BJ (cell line): ENCODE results near the gene F12. TPM values are rescaled to one million over a fixed set of nuclear protein-coding genes. Genes with fewer than 3 reads are reported as not detected.

Source experiments
- CTCF ChIA-PET: fragments of 350-600 bp; formaldehyde crosslinking; extraction: SDS; loops from one replicate; lab custom pipeline; 2021; ENCODE audit warnings: antibody characterized with exemption, inconsistent platforms; lab: Yijun Ruan, JAX
- POLR2A ChIA-PET: fragments of 300-600 bp; sonication (Branson Sonifier 250); formaldehyde crosslinking; extraction: SDS; loops from one replicate; lab custom pipeline; 2021; ENCODE audit warnings: antibody characterized with exemption; lab: Charles Lee
- DNase-seq: peaks from one replicate; pipeline ENCODE4 v3.0.0-alpha.2; 2011; ENCODE audit warnings: low read depth
- H3K27me3 ChIP-seq: 2 replicates; pipeline ENCODE4 v1.6.0; 2011; ENCODE audit warnings: low read length; ENCODE audit not compliant: control insufficient read depth, insufficient read depth
- H3K36me3 ChIP-seq: 2 replicates; pipeline ENCODE4 v1.5.1; 2011; ENCODE audit warnings: low read length; ENCODE audit not compliant: control insufficient read depth, insufficient read depth
- H3K4me3 ChIP-seq: 2 replicates; pipeline ENCODE4 v1.5.1; 2011; ENCODE audit warnings: low read depth, mild to moderate bottlenecking, control low read depth, low read length
- CTCF ChIP-seq: IDR thresholded peaks from 2 replicates; pipeline ENCODE4 v1.5.1; 2011; ENCODE audit warnings: low read depth, mild to moderate bottlenecking, control low read depth, inconsistent platforms, low read length, moderate library complexity; ENCODE audit not compliant: insufficient read depth
- polyA plus RNA-seq: library from polyadenylated mRNA; depleted of rRNA; stranded (reverse); fragments of >200 nt; gene quantifications from 2 replicates; pipeline ENCODE4 v1.2.3, GENCODE V29; 2011

F12 gene
- polyA plus RNA-seq, 1 experiment = 0.69 TPM

DNA sequence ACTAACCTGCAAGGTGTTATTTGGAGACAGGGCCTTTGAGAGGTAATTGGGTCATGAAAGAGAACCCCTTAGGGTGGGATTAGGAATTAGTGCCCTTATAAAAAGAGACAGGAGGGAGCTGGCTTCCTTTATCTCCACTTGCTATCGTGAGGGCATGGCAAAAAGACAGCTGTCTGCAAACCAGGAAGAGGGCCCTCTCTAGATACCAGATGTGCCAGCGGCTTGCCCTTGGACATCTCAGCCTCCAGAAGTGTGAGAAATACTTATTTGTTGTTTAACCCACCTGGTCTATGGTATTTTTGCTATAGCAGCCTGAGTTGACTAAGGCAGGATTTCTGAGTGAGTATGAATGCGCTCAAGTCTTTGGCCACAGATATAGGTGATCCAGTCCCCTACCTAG lies 52.6 kb downstream of the F12 start:
- Histone ChIP-seq H3K36me3 (no peaks in the 10 kb centered on the region), H3K4me3 (no peak overlapping the region), H3K27me3 (peaks cover 5% of the 10 kb centered on the region)
- ChIA-PET CTCF (interaction anchor here (3.4 kb wide), 1 partner anchor 13 kb away, joined by 16 read pairs; no protein-coding TSS in a partner anchor), POLR2A (interaction anchor here (0.6 kb wide), 1 partner anchor 637 kb away, joined by 12 read pairs; no protein-coding TSS in a partner anchor)
- TF ChIP-seq CTCF = no peak
- no peak for DNase-seq

- H3K4me3 ChIP-seq = no peak overlapping the region
- no peaks in the 10 kb centered on the region for H3K36me3 ChIP-seq
- no peak for TF ChIP-seq CTCF
- ChIA-PET POLR2A (no interaction called here), CTCF (interaction anchor here (1.0 to 3.4 kb wide), 4 partner anchors 14 to 145 kb away, joined by 3 to 16 read pairs (median 3); no protein-coding TSS in a partner anchor)
- DNase-seq = no peak
- peaks cover 5% of the 10 kb centered on the region for H3K27me3 ChIP-seq
These were observed 53.5 kb downstream of the F12 start for GRCh38 chr5:177355868-177356168.

- CTCF ChIA-PET = interaction anchor here (1.0 to 1.3 kb wide), 4 partner anchors 35 to 145 kb away, joined by 3 to 5 read pairs (median 3); no protein-coding TSS in a partner anchor
- Histone ChIP-seq H3K27me3 (peaks cover 5% of the 10 kb centered on the region), H3K36me3 (no peaks in the 10 kb centered on the region), H3K4me3 (no peak overlapping the region)
- no peak for DNase-seq
- POLR2A ChIA-PET = no interaction called here
- no peak for TF ChIP-seq CTCF
These were observed 54.0 kb downstream of the F12 start for GRCh38 chr5:177355162-177355867.

DNA sequence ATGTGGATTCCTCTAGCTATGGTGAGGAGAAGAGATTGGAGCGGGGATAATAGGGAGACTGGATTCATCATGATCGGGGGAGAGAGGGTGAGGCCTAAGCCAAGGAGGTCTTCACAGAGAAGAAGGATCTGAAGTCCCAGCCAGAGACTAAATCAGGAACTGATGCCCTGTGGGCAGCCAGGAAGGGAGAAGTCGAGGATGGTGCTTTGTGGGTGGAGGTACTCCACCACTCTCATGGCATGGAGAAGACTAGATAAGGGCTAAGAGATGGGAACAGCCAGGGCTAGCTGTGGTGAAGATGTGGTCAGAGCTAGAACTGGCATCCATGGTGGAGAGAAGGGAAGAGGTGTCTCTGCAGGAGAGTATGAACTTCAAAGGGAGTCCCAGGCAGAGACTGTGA lies 54.7 kb downstream of the F12 start:
- Histone ChIP-seq H3K27me3 (peaks cover 5% of the 10 kb centered on the region), H3K36me3 (no peaks in the 10 kb centered on the region; the same call in 1 of the 2 replicates), H3K4me3 (no peak overlapping the region)
- no peak for DNase-seq
- POLR2A ChIA-PET = no interaction called here
- CTCF ChIA-PET = interaction anchor here (0.9 to 1.3 kb wide), 3 partner anchors 14 to 45 kb away, joined by 3 to 5 read pairs (median 3); no protein-coding TSS in a partner anchor
- TF ChIP-seq CTCF = no peak

GRCh38 chr5:177354256-177354655 lies 55.1 kb downstream of the F12 start:
- POLR2A ChIA-PET = no interaction called here
- no peak for DNase-seq
- TF ChIP-seq CTCF = no peak
- Histone ChIP-seq H3K27me3 (peaks cover 5% of the 10 kb centered on the region), H3K36me3 (no peaks in the 10 kb centered on the region; the same call in 1 of the 2 replicates), H3K4me3 (no peak overlapping the region)
- CTCF ChIA-PET = interaction anchor here (0.9 to 1.3 kb wide), 2 partner anchors 15 to 45 kb away, joined by 3 to 5 read pairs; no protein-coding TSS in a partner anchor
